Mammary epithelial cell (primary cell): ENCODE measurements around the gene RPRD1B.

ENCODE experiments used
- EZH2 ChIP-seq: IDR thresholded peaks from 2 replicates; pipeline ENCODE4 v1.6.1; 2012; ENCODE audit warnings: low read length, inconsistent platforms, borderline replicate concordance
- TF ChIP-seq, protein P1 (sequence below), 2 donors: IDR thresholded peaks in 1 of 2; conservative IDR thresholded peaks in 1 of 2; 2 replicates each; pipeline ENCODE4 v1.5.1; 2011 to 2012; ENCODE audit warnings: inconsistent platforms in 2 of 2, low read length in 2 of 2, mild to moderate bottlenecking in 2 of 2, control low read depth in 1 of 2, low read depth in 1 of 2; ENCODE audit not compliant: insufficient read depth in 1 of 2; ENCODE audit errors: extremely low read depth in 1 of 2

GRCh38 chr20:38005903-38006302 lies 27.6 kb upstream of the RPRD1B start:
- TF ChIP-seq EZH2 = no peak
- TF ChIP-seq, protein P1, sequence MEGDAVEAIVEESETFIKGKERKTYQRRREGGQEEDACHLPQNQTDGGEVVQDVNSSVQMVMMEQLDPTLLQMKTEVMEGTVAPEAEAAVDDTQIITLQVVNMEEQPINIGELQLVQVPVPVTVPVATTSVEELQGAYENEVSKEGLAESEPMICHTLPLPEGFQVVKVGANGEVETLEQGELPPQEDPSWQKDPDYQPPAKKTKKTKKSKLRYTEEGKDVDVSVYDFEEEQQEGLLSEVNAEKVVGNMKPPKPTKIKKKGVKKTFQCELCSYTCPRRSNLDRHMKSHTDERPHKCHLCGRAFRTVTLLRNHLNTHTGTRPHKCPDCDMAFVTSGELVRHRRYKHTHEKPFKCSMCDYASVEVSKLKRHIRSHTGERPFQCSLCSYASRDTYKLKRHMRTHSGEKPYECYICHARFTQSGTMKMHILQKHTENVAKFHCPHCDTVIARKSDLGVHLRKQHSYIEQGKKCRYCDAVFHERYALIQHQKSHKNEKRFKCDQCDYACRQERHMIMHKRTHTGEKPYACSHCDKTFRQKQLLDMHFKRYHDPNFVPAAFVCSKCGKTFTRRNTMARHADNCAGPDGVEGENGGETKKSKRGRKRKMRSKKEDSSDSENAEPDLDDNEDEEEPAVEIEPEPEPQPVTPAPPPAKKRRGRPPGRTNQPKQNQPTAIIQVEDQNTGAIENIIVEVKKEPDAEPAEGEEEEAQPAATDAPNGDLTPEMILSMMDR (conservative IDR thresholded peaks at IDR 0.05 in 1 of 2, IDR thresholded peaks at IDR 0.05 in 1 of 2; ENCODE audit: extremely low read depth in 1 of 2, insufficient read depth in 1 of 2, low read depth in 1 of 2, low read length in 2 of 2) = no peak
